Mucosa of gallbladder (tissue), 1 donor: ENCODE data around the gene PSMD4. TPM values are rescaled to one million over a fixed set of nuclear protein-coding genes. Genes with fewer than 3 reads are reported as not detected.
"Not testable (repeated sequence)": the region's sequence is repeated elsewhere in the genome, so short reads cannot be mapped to it uniquely, and the experiment has no call there.

Experiments
- DNase-seq: peaks from one replicate; pipeline ENCODE4 v3.0.0-alpha.2; 2020; ENCODE audit warnings: low spot score
- total RNA-seq: library from RNA; stranded (reverse); gene quantifications from one replicate; pipeline ENCODE4 v1.2.1, GENCODE V29; 2021
- donor health status: DM: no; HTN: no; CAD: no.

PSMD4 gene
- total RNA-seq = 125 TPM

- DNase-seq = peak; percentile 97
Observed at GRCh38 chr1:151254217-151255213, at the start of gene PSMD4. Gene PSMD4 (plus strand): TSS chr1:151254734. CDS start chr1:151254783, 49 bp downstream.

- DNase-seq = not testable (repeated sequence)
Observed at GRCh38 chr1:151205381-151205965, 49.1 kb upstream of the PSMD4 start.

GRCh38 chr1:151210830-151211229 is 43.7 kb upstream of the PSMD4 start:
- no peak for DNase-seq

- DNase-seq = no peak
Observed at GRCh38 chr1:151211972-151212705, 42.4 kb upstream of the PSMD4 start.

- DNase-seq = no peak
Observed at GRCh38 chr1:151213560-151213959, 41.0 kb upstream of the PSMD4 start.

- DNase-seq = no peak
Observed at GRCh38 chr1:151221616-151222015, 32.9 kb upstream of the PSMD4 start.

- DNase-seq = no peak
Observed at GRCh38 chr1:151222130-151222529, 32.4 kb upstream of the PSMD4 start.

- no peak for DNase-seq
Observed at GRCh38 chr1:151235235-151235634, 19.3 kb upstream of the PSMD4 start.

GRCh38 chr1:151237678-151238466 is 16.7 kb upstream of the PSMD4 start:
- no peak for DNase-seq

- DNase-seq = no peak
Observed at GRCh38 chr1:151238467-151238739, 16.1 kb upstream of the PSMD4 start.

- no peak for DNase-seq
Observed at GRCh38 chr1:151242442-151242841, 12.1 kb upstream of the PSMD4 start.

GRCh38 chr1:151243683-151244216 is 10.8 kb upstream of the PSMD4 start:
- no peak for DNase-seq

- no peak for DNase-seq
Observed at GRCh38 chr1:151246786-151247185, 7.7 kb upstream of the PSMD4 start.

GRCh38 chr1:151251656-151252470 is 2.7 kb upstream of the PSMD4 start:
- peak; percentile 66 for DNase-seq

GRCh38 chr1:151255381-151255780 is 847 bp downstream of the PSMD4 start:
- no peak for DNase-seq

GRCh38 chr1:151259351-151259750 is 4.8 kb downstream of the PSMD4 start:
- DNase-seq = no peak

GRCh38 chr1:151265446-151266236 is 11.1 kb downstream of the PSMD4 start:
- peak; percentile 58 for DNase-seq

GRCh38 chr1:151266315-151266714 is 11.8 kb downstream of the PSMD4 start:
- no peak for DNase-seq

GRCh38 chr1:151266821-151267220 is 12.3 kb downstream of the PSMD4 start:
- no peak for DNase-seq

- no peak for DNase-seq
Observed at GRCh38 chr1:151267760-151268159, 13.2 kb downstream of the PSMD4 start.
